A673 (cell line): ENCODE data around the gene CSPG5. TPM values are rescaled to one million over a fixed set of nuclear protein-coding genes. Genes with fewer than 3 reads are reported as not detected.

Source experiments
- BruUV-seq: library from RNA; stranded (reverse); fragments of 400-500 nt; replicated peaks from 2 replicates; lab custom pipeline; 2021; lab: Mats Ljungman, UMichigan
- CTCF ChIA-PET: fragments of 300-600 bp; sonication (Branson Sonifier 250); formaldehyde crosslinking; loops from one replicate; lab custom pipeline; 2022; ENCODE audit warnings: antibody characterized with exemption; lab: Charles Lee
- POLR2A ChIA-PET: fragments of 300-600 bp; sonication (Branson Sonifier 250); formaldehyde crosslinking; loops from one replicate; lab custom pipeline; 2022; ENCODE audit warnings: antibody characterized with exemption; ENCODE audit not compliant: low non-redundant PET; lab: Charles Lee
- DNase-seq: peaks from one replicate; pipeline ENCODE4 v3.0.0-alpha.2; 2015; ENCODE audit warnings: low spot score
- H3K27ac ChIP-seq: fragments of 200-600 bp; sonication (generic); 2 replicates; pipeline ENCODE4 v1.5.1; 2016; ENCODE audit warnings: mixed run types, low read depth, mild to moderate bottlenecking, mixed read lengths, antibody characterized with exemption, low read length; ENCODE audit not compliant: poor library complexity, severe bottlenecking
- H3K27me3 ChIP-seq: fragments of 200-600 bp; sonication (generic); replicated peaks from 2 replicates; pipeline ENCODE4 v1.6.1; 2017; ENCODE audit warnings: mixed run types, low read depth, mild to moderate bottlenecking, mixed read lengths, antibody characterized with exemption, low read length; ENCODE audit not compliant: insufficient read depth, poor library complexity
- H3K36me3 ChIP-seq: fragments of 200-600 bp; sonication (generic); 2 replicates; pipeline ENCODE4 v1.6.1; 2016; ENCODE audit warnings: mixed run types, mild to moderate bottlenecking, mixed read lengths, antibody characterized with exemption, low read length; ENCODE audit not compliant: insufficient read depth, poor library complexity, severe bottlenecking
- H3K4me1 ChIP-seq: fragments of 200-600 bp; sonication (generic); 2 replicates; pipeline ENCODE4 v1.6.1; 2017; ENCODE audit warnings: mixed run types, mild to moderate bottlenecking, mixed read lengths, antibody characterized with exemption, low read length; ENCODE audit not compliant: insufficient read depth, poor library complexity, severe bottlenecking
- H3K4me3 ChIP-seq: fragments of 200-600 bp; sonication (generic); 2 replicates; pipeline ENCODE4 v1.5.1; 2016; ENCODE audit warnings: low read depth, mixed run types, mild to moderate bottlenecking, mixed read lengths, low read length; ENCODE audit not compliant: poor library complexity, severe bottlenecking
- H3K9me3 ChIP-seq: fragments of 200-600 bp; sonication (generic); 2 replicates; pipeline ENCODE4 v1.6.1; 2016; ENCODE audit warnings: mixed run types, low read depth, mild to moderate bottlenecking, mixed read lengths, antibody characterized with exemption, low read length; ENCODE audit not compliant: poor library complexity, severe bottlenecking
- EZH2 ChIP-seq: fragments of 200-600 bp; sonication (generic); IDR thresholded peaks from 2 replicates; pipeline ENCODE4 v1.6.1; 2017; ENCODE audit warnings: borderline replicate concordance, low read depth, mild to moderate bottlenecking, mixed read lengths, antibody characterized with exemption, low read length; ENCODE audit not compliant: poor library complexity, severe bottlenecking
- intact Hi-C: fragments of 100-400 bp; cut with micrococcal nuclease; formaldehyde crosslinking; loops from one replicate; pipeline ENCODE4 v1.10.0; 2022; ENCODE audit not compliant: unreplicated experiment
- total RNA-seq: library from RNA; stranded (reverse); gene quantifications from 2 replicates; pipeline ENCODE4 v1.2.3, GENCODE V29; 2021
- TF ChIP-seq, protein P1 (sequence below): fragments of 300-800, 200-600 bp; sonication (generic); conservative IDR thresholded peaks from 2 replicates; pipeline ENCODE4 v1.5.1; 2017; ENCODE audit warnings: low read depth, mild to moderate bottlenecking, antibody characterized with exemption, low read length, moderate library complexity, mixed read lengths

Gene CSPG5
- total RNA-seq, 1 experiment from 2014 or later, result 21.7 TPM

DNA sequence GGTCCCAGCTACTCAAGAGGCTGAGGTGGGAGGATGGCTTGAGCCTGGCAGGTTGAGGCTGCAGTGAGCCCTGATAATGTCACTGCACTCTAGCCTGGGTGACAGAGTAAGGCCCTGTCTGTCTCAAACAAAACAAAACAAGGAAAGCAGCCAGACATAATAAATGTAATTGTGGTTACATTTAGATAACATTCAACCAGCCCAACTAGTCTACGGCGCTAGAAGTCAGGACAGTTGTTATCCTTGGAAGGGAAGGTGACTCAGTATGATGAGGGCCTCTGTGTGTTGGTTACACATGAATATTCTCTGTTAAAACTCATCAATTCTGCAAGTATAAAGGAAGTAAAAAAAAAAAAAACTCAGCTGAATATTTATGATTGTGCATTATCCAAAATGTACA, 27.0 kb upstream of the CSPG5 start:
- peaks cover 75% of the 10 kb centered on the region for H3K36me3 ChIP-seq
- no peak for TF ChIP-seq EZH2
- TF ChIP-seq, protein P1, sequence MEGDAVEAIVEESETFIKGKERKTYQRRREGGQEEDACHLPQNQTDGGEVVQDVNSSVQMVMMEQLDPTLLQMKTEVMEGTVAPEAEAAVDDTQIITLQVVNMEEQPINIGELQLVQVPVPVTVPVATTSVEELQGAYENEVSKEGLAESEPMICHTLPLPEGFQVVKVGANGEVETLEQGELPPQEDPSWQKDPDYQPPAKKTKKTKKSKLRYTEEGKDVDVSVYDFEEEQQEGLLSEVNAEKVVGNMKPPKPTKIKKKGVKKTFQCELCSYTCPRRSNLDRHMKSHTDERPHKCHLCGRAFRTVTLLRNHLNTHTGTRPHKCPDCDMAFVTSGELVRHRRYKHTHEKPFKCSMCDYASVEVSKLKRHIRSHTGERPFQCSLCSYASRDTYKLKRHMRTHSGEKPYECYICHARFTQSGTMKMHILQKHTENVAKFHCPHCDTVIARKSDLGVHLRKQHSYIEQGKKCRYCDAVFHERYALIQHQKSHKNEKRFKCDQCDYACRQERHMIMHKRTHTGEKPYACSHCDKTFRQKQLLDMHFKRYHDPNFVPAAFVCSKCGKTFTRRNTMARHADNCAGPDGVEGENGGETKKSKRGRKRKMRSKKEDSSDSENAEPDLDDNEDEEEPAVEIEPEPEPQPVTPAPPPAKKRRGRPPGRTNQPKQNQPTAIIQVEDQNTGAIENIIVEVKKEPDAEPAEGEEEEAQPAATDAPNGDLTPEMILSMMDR, result no peak
- ChIA-PET CTCF (no interaction called here), POLR2A (no interaction called here)
- H3K4me3 ChIP-seq, result no peak overlapping the region
- H3K4me1 ChIP-seq, result no peaks in the 10 kb centered on the region
- no peaks in the 10 kb centered on the region for H3K27me3 ChIP-seq
- intact Hi-C loops, result no loop called here
- H3K9me3 ChIP-seq, result no peaks in the 10 kb centered on the region
- BruUV-seq, result no TSS peak
- no peak for DNase-seq
- H3K27ac ChIP-seq, result no peak overlapping the region

DNA sequence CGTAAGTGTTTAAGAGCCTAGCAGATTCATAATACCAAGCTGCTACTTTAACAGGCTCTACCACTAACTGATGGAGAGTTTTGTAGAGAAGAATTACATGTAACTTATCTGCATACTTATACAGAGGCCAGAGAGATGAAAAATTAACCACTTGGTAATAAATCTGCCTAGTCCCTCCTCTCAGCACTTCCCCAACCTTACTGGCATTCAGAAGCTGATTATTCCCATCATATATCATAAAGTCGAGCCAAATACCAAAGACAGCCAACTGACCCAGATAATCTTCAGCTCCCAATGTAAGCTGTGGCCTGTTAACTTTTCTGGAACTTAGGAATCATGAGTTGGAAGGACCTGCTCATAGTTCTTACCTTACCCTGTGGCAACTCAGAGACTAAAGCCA, 25.5 kb upstream of the CSPG5 start:
- DNase-seq, result no peak
- ChIA-PET CTCF (no interaction called here), POLR2A (no interaction called here)
- no TSS peak for BruUV-seq
- no peaks in the 10 kb centered on the region for H3K9me3 ChIP-seq
- no peaks in the 10 kb centered on the region for H3K27me3 ChIP-seq
- peaks cover 73% of the 10 kb centered on the region for H3K36me3 ChIP-seq
- TF ChIP-seq, protein P1, result no peak
- TF ChIP-seq EZH2, result no peak
- no peak overlapping the region for H3K27ac ChIP-seq
- intact Hi-C loops, result no loop called here
- no peak overlapping the region for H3K4me3 ChIP-seq
- H3K4me1 ChIP-seq, result no peaks in the 10 kb centered on the region

DNA sequence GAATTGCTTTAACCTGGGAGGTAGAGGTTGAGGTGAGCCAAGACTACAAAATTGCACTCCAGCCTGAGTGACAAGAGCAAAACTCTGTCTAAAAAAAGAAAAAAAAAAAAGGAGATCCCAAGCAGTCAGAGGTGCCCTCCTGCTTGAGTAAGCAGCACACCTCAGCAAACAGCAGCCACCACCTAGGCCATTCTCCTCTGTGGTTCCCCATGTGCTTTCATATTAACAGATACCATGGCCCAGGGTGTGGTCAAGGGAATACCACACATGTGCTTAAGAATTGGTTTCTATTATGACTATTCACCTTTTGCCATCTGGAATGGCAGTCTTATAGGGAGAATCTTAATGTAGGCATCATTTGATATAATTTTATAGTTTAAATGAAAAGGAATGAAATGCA, 24.7 kb upstream of the CSPG5 start:
- no peak overlapping the region for H3K27ac ChIP-seq
- no peak for DNase-seq
- intact Hi-C loops, result no loop called here
- BruUV-seq, result no TSS peak
- ChIA-PET POLR2A (no interaction called here), CTCF (no interaction called here)
- no peaks in the 10 kb centered on the region for H3K9me3 ChIP-seq
- TF ChIP-seq, protein P1, result no peak
- no peak for TF ChIP-seq EZH2
- H3K4me1 ChIP-seq, result no peaks in the 10 kb centered on the region
- H3K36me3 ChIP-seq, result peaks cover 65% of the 10 kb centered on the region
- no peak overlapping the region for H3K4me3 ChIP-seq
- no peaks in the 10 kb centered on the region for H3K27me3 ChIP-seq
